ENCODE data around the gene GTF3C6. TPM values are rescaled to one million over a fixed set of nuclear protein-coding genes. Genes with fewer than 3 reads are reported as not detected.
A peak's percentile ranks its signal among the peaks of the same experiment; 100 is the strongest.

Gene GTF3C6
- total RNA-seq = 10 to 100 TPM; 60.9 to 65.4 TPM

- peak within 1 kb of the TSS; percentile 96 for H3K4me3 Mint-ChIP-seq
- peaks cover 10% of the 10 kb centered on the region for H3K4me1 Mint-ChIP-seq
- POLR2A ChIA-PET = interaction anchor here (0.6 to 6.4 kb wide), 21 partner anchors 9 to 699 kb away, joined by 3 to 71 read pairs (median 4); partner anchors contain the start of genes AMD1, CDK19, RPF2 and SLC16A10
- peak; percentile 93 for DNase-seq
- peaks cover 13% of the 10 kb centered on the region for H3K36me3 Mint-ChIP-seq
- H3K27me3 Mint-ChIP-seq = peaks cover 4% of the 10 kb centered on the region
- ATAC-seq (ENCODE audit: low read depth) = peak; percentile 99
- H3K9me3 Mint-ChIP-seq = no peaks in the 10 kb centered on the region
- peak within 1 kb of the TSS; percentile 98 for H3K27ac Mint-ChIP-seq
Measured at GRCh38 chr6:110958329-110959192, at the start of gene GTF3C6. Gene GTF3C6 (plus strand): TSS chr6:110958706. CDS start chr6:110958770, 64 bp downstream.

GRCh38 chr6:110930781-110931180 is 27.7 kb upstream of the GTF3C6 start:
- H3K27ac Mint-ChIP-seq = no peak overlapping the region
- DNase-seq = no peak
- no peak overlapping the region for H3K4me3 Mint-ChIP-seq
- no peaks in the 10 kb centered on the region for H3K9me3 Mint-ChIP-seq
- POLR2A ChIA-PET = no interaction called here
- no peak for ATAC-seq (ENCODE audit: low read depth)
- H3K36me3 Mint-ChIP-seq = no peaks in the 10 kb centered on the region
- no peaks in the 10 kb centered on the region for H3K27me3 Mint-ChIP-seq
- peaks cover 6% of the 10 kb centered on the region for H3K4me1 Mint-ChIP-seq

- Mint-ChIP-seq H3K27ac (no peak overlapping the region), H3K4me1 (peaks cover 6% of the 10 kb centered on the region), H3K4me3 (no peak overlapping the region), H3K27me3 (no peaks in the 10 kb centered on the region), H3K36me3 (no peaks in the 10 kb centered on the region), H3K9me3 (no peaks in the 10 kb centered on the region)
- POLR2A ChIA-PET = no interaction called here
- DNase-seq = no peak
- ATAC-seq (ENCODE audit: low read depth) = no peak
Measured at GRCh38 chr6:110933912-110934311, 24.6 kb upstream of the GTF3C6 start.

- ATAC-seq (ENCODE audit: low read depth) (no peak), DNase-seq (no peak)
- H3K4me3 Mint-ChIP-seq = no peak overlapping the region
- no peaks in the 10 kb centered on the region for H3K9me3 Mint-ChIP-seq
- POLR2A ChIA-PET = no interaction called here
- no peaks in the 10 kb centered on the region for H3K36me3 Mint-ChIP-seq
- no peak overlapping the region for H3K27ac Mint-ChIP-seq
- peaks cover 9% of the 10 kb centered on the region for H3K4me1 Mint-ChIP-seq
- no peaks in the 10 kb centered on the region for H3K27me3 Mint-ChIP-seq
Measured at GRCh38 chr6:110934381-110934898, 24.1 kb upstream of the GTF3C6 start.

- no peaks in the 10 kb centered on the region for H3K9me3 Mint-ChIP-seq
- H3K27ac Mint-ChIP-seq = no peak overlapping the region
- DNase-seq (no peak), ATAC-seq (ENCODE audit: low read depth) (no peak)
- no peak overlapping the region for H3K4me3 Mint-ChIP-seq
- POLR2A ChIA-PET = no interaction called here
- peaks cover 5% of the 10 kb centered on the region for H3K4me1 Mint-ChIP-seq
- H3K36me3 Mint-ChIP-seq = no peaks in the 10 kb centered on the region
- no peaks in the 10 kb centered on the region for H3K27me3 Mint-ChIP-seq
Measured at GRCh38 chr6:110935171-110935570, 23.3 kb upstream of the GTF3C6 start.

- no peak for DNase-seq
- Mint-ChIP-seq H3K27me3 (no peaks in the 10 kb centered on the region), H3K36me3 (no peaks in the 10 kb centered on the region), H3K4me3 (no peak overlapping the region), H3K27ac (no peak overlapping the region), H3K9me3 (no peaks in the 10 kb centered on the region), H3K4me1 (peaks cover 3% of the 10 kb centered on the region)
- POLR2A ChIA-PET = no interaction called here
- ATAC-seq (ENCODE audit: low read depth) = no peak
Measured at GRCh38 chr6:110938171-110938570, 20.3 kb upstream of the GTF3C6 start.

- Mint-ChIP-seq H3K4me3 (no peak overlapping the region), H3K27ac (no peak overlapping the region), H3K36me3 (no peaks in the 10 kb centered on the region), H3K27me3 (no peaks in the 10 kb centered on the region), H3K4me1 (peaks cover 6% of the 10 kb centered on the region), H3K9me3 (no peaks in the 10 kb centered on the region)
- POLR2A ChIA-PET = no interaction called here
- no peak for DNase-seq
- no peak for ATAC-seq (ENCODE audit: low read depth)
Measured at GRCh38 chr6:110939429-110940200, 18.9 kb upstream of the GTF3C6 start.

- H3K4me3 Mint-ChIP-seq = no peak overlapping the region
- ATAC-seq (ENCODE audit: low read depth) (peak; percentile 96), DNase-seq (no peak)
- H3K4me1 Mint-ChIP-seq = peaks cover 5% of the 10 kb centered on the region
- POLR2A ChIA-PET = interaction anchor here (0.5 to 2.5 kb wide), 4 partner anchors 14 to 426 kb away, joined by 3 to 12 read pairs (median 4); partner anchors contain the start of genes CDK19 and GTF3C6
- H3K27ac Mint-ChIP-seq = no peak overlapping the region
- H3K27me3 Mint-ChIP-seq = peaks cover 2% of the 10 kb centered on the region
- H3K36me3 Mint-ChIP-seq = no peaks in the 10 kb centered on the region
- H3K9me3 Mint-ChIP-seq = no peaks in the 10 kb centered on the region
Measured at GRCh38 chr6:110944681-110945151, 13.8 kb upstream of the GTF3C6 start.

- Mint-ChIP-seq H3K4me3 (no peak overlapping the region), H3K4me1 (peaks cover 5% of the 10 kb centered on the region), H3K36me3 (no peaks in the 10 kb centered on the region), H3K9me3 (no peaks in the 10 kb centered on the region), H3K27me3 (peaks cover 2% of the 10 kb centered on the region), H3K27ac (no peak overlapping the region)
- POLR2A ChIA-PET = interaction anchor here (0.8 to 2.5 kb wide), 3 partner anchors 12 to 263 kb away, joined by 3 to 12 read pairs (median 6); partner anchors contain the start of gene GTF3C6
- no peak for ATAC-seq (ENCODE audit: low read depth)
- DNase-seq = no peak
Measured at GRCh38 chr6:110946498-110946897, 12.0 kb upstream of the GTF3C6 start.

GRCh38 chr6:110949679-110950285 is 8.7 kb upstream of the GTF3C6 start:
- Mint-ChIP-seq H3K9me3 (no peaks in the 10 kb centered on the region), H3K4me1 (peaks cover under 1% of the 10 kb centered on the region), H3K27ac (no peak overlapping the region), H3K4me3 (no peak overlapping the region), H3K27me3 (peaks cover 8% of the 10 kb centered on the region), H3K36me3 (no peaks in the 10 kb centered on the region)
- POLR2A ChIA-PET = interaction anchor here (1.8 kb wide), 1 partner anchor 9 kb away, joined by 9 read pairs; the partner anchor contains the start of gene GTF3C6
- DNase-seq (no peak), ATAC-seq (ENCODE audit: low read depth) (no peak)

GRCh38 chr6:110950440-110950839 is 8.1 kb upstream of the GTF3C6 start:
- POLR2A ChIA-PET = interaction anchor here (0.7 to 1.8 kb wide), 2 partner anchors 8 to 32 kb away, joined by 3 to 9 read pairs; partner anchors contain the start of gene GTF3C6
- no peak for ATAC-seq (ENCODE audit: low read depth)
- Mint-ChIP-seq H3K4me1 (no peaks in the 10 kb centered on the region), H3K27ac (no peak overlapping the region), H3K27me3 (peaks cover 8% of the 10 kb centered on the region), H3K4me3 (no peak overlapping the region), H3K9me3 (no peaks in the 10 kb centered on the region), H3K36me3 (no peaks in the 10 kb centered on the region)
- DNase-seq = no peak

GRCh38 chr6:110951008-110951407 is 7.5 kb upstream of the GTF3C6 start:
- Mint-ChIP-seq H3K4me1 (no peaks in the 10 kb centered on the region), H3K9me3 (no peaks in the 10 kb centered on the region), H3K27ac (no peak overlapping the region), H3K27me3 (peaks cover 8% of the 10 kb centered on the region), H3K4me3 (no peak overlapping the region), H3K36me3 (no peaks in the 10 kb centered on the region)
- ATAC-seq (ENCODE audit: low read depth) (no peak), DNase-seq (no peak)
- POLR2A ChIA-PET = interaction anchor here (0.7 kb wide), 1 partner anchor 31 kb away, joined by 3 read pairs; no protein-coding TSS in a partner anchor
